IPS-18a (cell line): Measurements from ENCODE around the gene SLC25A12.

Experiments
- H3K27ac ChIP-seq: one replicate; pipeline ENCODE4 v1.5.1; 2013; ENCODE audit warnings: low read length
- H3K27me3 ChIP-seq: one replicate; pipeline ENCODE4 v1.6.1; 2013; ENCODE audit warnings: mild to moderate bottlenecking, low read length; ENCODE audit not compliant: control insufficient read depth, insufficient read depth
- H3K36me3 ChIP-seq: one replicate; pipeline ENCODE4 v1.6.1; 2013; ENCODE audit warnings: low read depth, low read length; ENCODE audit not compliant: control insufficient read depth
- H3K4me1 ChIP-seq: one replicate; pipeline ENCODE4 v1.6.1; 2013; ENCODE audit warnings: low read depth, low read length; ENCODE audit not compliant: control insufficient read depth
- H3K4me3 ChIP-seq: one replicate; pipeline ENCODE4 v1.5.1; 2013; ENCODE audit warnings: low read length
- H3K9ac ChIP-seq: one replicate; pipeline ENCODE4 v1.6.1; 2013; ENCODE audit warnings: mild to moderate bottlenecking, low read length, moderate library complexity
- H3K9me3 ChIP-seq: one replicate; pipeline ENCODE4 v1.6.1; 2013; ENCODE audit warnings: low read depth, low read length; ENCODE audit not compliant: control insufficient read depth

Gene SLC25A12

GRCh38 chr2:171883275-171883893 is 10.7 kb downstream of the SLC25A12 start:
- Histone ChIP-seq H3K9ac (no peak overlapping the region), H3K4me1 (no peaks in the 10 kb centered on the region), H3K27ac (no peak overlapping the region), H3K36me3 (no peaks in the 10 kb centered on the region), H3K4me3 (no peak overlapping the region), H3K9me3 (no peaks in the 10 kb centered on the region), H3K27me3 (no peaks in the 10 kb centered on the region)

DNA sequence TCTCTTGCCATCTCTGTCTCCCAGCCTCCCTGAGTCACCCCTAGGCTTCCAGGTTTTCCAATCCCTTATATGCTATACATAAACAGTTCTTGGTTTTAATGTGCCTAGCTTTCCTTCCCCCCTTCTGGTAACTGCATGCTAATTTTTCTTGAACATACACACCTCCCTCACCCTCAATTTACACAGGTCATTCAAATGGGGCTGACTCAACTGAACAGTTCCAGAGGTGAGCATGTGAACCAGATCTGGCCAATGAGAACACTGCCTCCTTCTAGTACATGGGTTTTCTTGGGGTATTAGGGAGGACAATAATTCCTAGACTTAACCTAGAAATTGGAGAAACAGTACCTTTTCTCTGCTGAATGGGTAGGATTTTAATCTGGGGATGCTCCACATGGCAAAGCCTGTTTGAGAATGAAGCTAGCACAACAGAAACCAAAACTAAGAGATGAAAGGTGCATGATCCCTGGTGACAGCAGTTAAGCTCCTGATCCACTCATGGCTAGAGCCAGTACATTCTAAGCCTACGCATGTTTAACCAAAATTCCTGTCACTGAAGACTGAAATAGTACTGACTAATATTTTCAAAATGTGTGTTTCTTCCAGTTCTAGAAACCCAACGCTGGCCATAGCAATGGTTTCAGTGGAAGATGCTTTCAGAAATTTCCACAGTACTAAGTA is 11.8 kb downstream of the SLC25A12 start:
- Histone ChIP-seq H3K36me3 (no peaks in the 10 kb centered on the region), H3K27me3 (no peaks in the 10 kb centered on the region), H3K9ac (no peak overlapping the region), H3K4me1 (no peaks in the 10 kb centered on the region), H3K27ac (no peak overlapping the region), H3K9me3 (no peaks in the 10 kb centered on the region), H3K4me3 (no peak overlapping the region)

- no peak overlapping the region for H3K9ac ChIP-seq
- no peaks in the 10 kb centered on the region for H3K9me3 ChIP-seq
- H3K27me3 ChIP-seq = no peaks in the 10 kb centered on the region
- H3K4me1 ChIP-seq = no peaks in the 10 kb centered on the region
- no peak overlapping the region for H3K4me3 ChIP-seq
- H3K36me3 ChIP-seq = no peaks in the 10 kb centered on the region
- H3K27ac ChIP-seq = no peak overlapping the region
Observed at GRCh38 chr2:171880774-171881173, 13.3 kb downstream of the SLC25A12 start.

- H3K27me3 ChIP-seq = no peaks in the 10 kb centered on the region
- no peak overlapping the region for H3K27ac ChIP-seq
- no peaks in the 10 kb centered on the region for H3K36me3 ChIP-seq
- H3K4me3 ChIP-seq = no peak overlapping the region
- H3K4me1 ChIP-seq = no peaks in the 10 kb centered on the region
- no peak overlapping the region for H3K9ac ChIP-seq
- H3K9me3 ChIP-seq = no peaks in the 10 kb centered on the region
Observed at GRCh38 chr2:171879865-171880264, 14.2 kb downstream of the SLC25A12 start.

GRCh38 chr2:171878481-171878993 is 15.5 kb downstream of the SLC25A12 start:
- no peak overlapping the region for H3K9ac ChIP-seq
- no peaks in the 10 kb centered on the region for H3K36me3 ChIP-seq
- no peak overlapping the region for H3K4me3 ChIP-seq
- H3K27me3 ChIP-seq = no peaks in the 10 kb centered on the region
- no peak overlapping the region for H3K27ac ChIP-seq
- H3K9me3 ChIP-seq = no peaks in the 10 kb centered on the region
- H3K4me1 ChIP-seq = no peaks in the 10 kb centered on the region

- Histone ChIP-seq H3K9ac (no peak overlapping the region), H3K27me3 (no peaks in the 10 kb centered on the region), H3K9me3 (no peaks in the 10 kb centered on the region), H3K4me3 (no peak overlapping the region), H3K4me1 (no peaks in the 10 kb centered on the region), H3K27ac (no peak overlapping the region), H3K36me3 (no peaks in the 10 kb centered on the region)
Observed at GRCh38 chr2:171874963-171875362, 19.1 kb downstream of the SLC25A12 start.

- H3K9ac ChIP-seq = no peak overlapping the region
- H3K36me3 ChIP-seq = no peaks in the 10 kb centered on the region
- H3K27ac ChIP-seq = no peak overlapping the region
- H3K9me3 ChIP-seq = no peaks in the 10 kb centered on the region
- no peaks in the 10 kb centered on the region for H3K4me1 ChIP-seq
- no peak overlapping the region for H3K4me3 ChIP-seq
- H3K27me3 ChIP-seq = no peaks in the 10 kb centered on the region
Observed at GRCh38 chr2:171874517-171874916, 19.5 kb downstream of the SLC25A12 start.

- H3K4me1 ChIP-seq = no peaks in the 10 kb centered on the region
Observed at GRCh38 chr2:171864357-171864985, 29.6 kb downstream of the SLC25A12 start.

DNA sequence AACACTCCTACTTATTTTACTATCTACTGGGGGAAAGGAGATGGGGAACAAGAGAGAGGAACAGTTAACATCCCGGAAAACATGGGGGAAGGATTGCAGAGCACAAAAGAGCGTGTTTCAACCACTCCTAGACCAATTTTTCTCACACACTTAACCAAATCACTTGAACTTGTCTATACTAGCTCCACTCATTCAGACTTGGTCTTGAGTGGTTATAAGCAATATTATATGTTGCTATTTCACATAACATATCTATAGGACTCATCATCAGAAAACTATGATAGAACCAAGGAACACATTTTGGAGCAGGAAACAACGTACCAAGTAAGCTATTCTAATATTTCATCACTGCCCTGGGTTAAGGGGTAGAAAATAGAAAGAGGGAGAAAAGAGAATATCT is 31.5 kb downstream of the SLC25A12 start:
- Histone ChIP-seq H3K27me3 (no peaks in the 10 kb centered on the region), H3K4me1 (no peaks in the 10 kb centered on the region), H3K9ac (no peak overlapping the region), H3K4me3 (no peak overlapping the region), H3K27ac (no peak overlapping the region), H3K36me3 (no peaks in the 10 kb centered on the region), H3K9me3 (no peaks in the 10 kb centered on the region)

More at GRCh38 chr2:171864357-171864985, 29.6 kb downstream of the SLC25A12 start:
- Histone ChIP-seq H3K27me3 (no peaks in the 10 kb centered on the region), H3K4me3 (no peak overlapping the region), H3K9ac (no peak overlapping the region), H3K9me3 (no peaks in the 10 kb centered on the region), H3K36me3 (no peaks in the 10 kb centered on the region), H3K27ac (no peak overlapping the region)

DNA sequence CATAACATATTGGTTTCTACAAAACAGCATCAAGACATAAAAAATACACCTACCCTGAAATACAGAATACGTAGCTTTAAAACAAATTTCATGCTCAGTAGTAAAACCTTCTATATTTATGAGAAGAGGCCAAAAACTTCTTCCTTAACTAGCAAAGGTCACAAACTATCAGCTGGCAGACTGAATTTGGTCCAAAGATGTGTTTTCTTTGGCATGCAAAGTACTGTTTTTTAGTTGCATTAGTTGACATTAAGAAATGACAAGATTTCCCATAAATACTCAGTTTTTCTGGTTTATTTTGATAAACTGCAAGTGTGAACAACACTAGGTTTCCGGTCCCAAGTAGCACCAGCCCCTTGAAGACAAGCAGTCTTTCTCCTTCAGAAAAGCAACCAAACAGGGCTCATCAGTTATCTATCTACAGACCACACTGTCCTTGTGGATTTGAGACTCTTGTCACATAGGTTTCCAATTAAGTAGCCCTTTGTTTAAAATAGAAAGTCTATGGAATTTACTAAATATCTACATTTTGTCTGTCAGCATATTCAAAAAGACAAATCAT is 35.6 kb downstream of the SLC25A12 start:
- H3K9ac ChIP-seq = no peak overlapping the region

GRCh38 chr2:171855401-171855800 is 38.6 kb downstream of the SLC25A12 start:
- Histone ChIP-seq H3K27me3 (no peaks in the 10 kb centered on the region), H3K9me3 (no peaks in the 10 kb centered on the region), H3K4me1 (no peaks in the 10 kb centered on the region), H3K36me3 (no peaks in the 10 kb centered on the region), H3K4me3 (no peak overlapping the region), H3K27ac (no peak overlapping the region), H3K9ac (no peak overlapping the region)

More for the DNA sequence above, 35.6 kb downstream of the SLC25A12 start:
- no peak overlapping the region for H3K27ac ChIP-seq
- H3K4me3 ChIP-seq = no peak overlapping the region
- H3K9me3 ChIP-seq = no peaks in the 10 kb centered on the region
- no peaks in the 10 kb centered on the region for H3K27me3 ChIP-seq
- no peaks in the 10 kb centered on the region for H3K36me3 ChIP-seq
- no peaks in the 10 kb centered on the region for H3K4me1 ChIP-seq
